Forelimb muscle (tissue), 1 donor: ENCODE results near the gene AKT1S1. TPM values are rescaled to one million over a fixed set of nuclear protein-coding genes. Genes with fewer than 3 reads are reported as not detected.

ENCODE experiments used
- DNase-seq: peaks from one replicate; pipeline ENCODE4 v3.0.0-alpha.2; 2013; ENCODE audit warnings: low read depth
- polyA plus RNA-seq: library from polyadenylated mRNA; unstranded; fragments of 120-200 nt; gene quantifications from one replicate; pipeline ENCODE4 v1.2.1, GENCODE V29; 2013; ENCODE audit not compliant: insufficient read length

Gene AKT1S1
- polyA plus RNA-seq, 1 donor = 36.8 TPM

DNA sequence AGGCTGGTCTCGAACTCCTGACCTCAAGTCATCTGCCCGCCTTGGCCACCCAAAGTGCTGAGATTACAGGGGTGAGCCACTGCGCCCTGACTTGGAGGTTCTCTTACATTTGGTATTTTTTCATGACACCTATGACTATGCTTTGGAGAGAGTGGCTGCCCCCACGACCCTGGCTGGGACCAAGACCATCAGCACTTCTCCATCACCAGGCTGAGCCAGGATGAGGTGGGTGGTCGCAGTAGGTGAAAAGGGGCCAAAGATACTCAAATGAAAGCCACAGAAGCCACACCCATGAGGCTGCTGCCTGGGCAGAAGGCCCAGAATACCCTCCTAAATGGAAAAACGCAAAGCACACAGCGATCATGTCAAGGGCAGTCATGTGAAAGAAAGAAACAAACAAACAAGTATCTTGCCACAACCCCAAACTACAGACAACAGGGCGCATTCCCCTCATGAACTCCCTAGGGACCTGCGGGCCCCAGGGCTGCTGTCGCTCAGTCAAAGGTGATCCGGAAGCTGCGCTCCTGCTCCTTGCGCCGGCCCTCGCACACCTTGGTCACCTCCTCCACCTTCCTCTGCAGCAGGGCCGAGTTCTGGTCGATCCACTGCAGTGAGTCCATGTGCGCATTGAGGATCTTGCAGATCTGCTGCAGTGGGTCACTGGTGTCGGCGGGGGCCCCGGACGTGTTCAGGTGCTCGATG, 30.7 kb upstream of the AKT1S1 start:
- no peak for DNase-seq

DNA sequence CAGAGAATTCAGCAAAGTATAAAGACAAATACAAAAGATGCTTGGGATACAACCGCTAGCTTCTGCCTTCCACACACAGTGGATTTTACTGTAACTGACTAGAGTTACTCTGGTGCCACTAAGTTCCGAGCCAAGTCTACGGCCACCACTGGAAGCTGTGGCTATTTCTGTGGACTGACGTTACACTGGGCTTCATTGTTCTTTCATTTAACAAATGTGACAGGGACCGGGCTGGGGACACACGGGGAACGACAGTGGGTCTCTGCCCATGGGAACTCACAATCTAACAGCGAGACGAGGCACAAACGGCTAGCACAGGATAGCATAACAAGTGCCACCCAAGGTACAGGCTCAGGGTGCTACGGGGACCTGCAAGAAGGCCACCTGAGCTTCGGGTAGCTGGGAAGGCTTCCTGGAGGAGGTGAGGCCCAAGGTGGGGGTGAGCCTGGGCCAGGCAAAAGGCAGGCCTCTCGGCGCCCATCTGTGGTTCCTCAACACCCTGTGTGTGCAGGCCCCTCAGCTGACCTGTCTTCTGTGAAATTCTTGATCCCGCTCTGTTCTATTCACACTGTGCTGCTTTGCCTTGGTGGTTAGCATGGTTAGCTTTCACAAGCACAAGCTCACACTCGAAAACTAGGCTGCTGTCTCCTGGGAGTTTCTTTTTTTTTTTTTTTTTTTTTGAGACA, 29.9 kb upstream of the AKT1S1 start:
- no peak for DNase-seq

DNA sequence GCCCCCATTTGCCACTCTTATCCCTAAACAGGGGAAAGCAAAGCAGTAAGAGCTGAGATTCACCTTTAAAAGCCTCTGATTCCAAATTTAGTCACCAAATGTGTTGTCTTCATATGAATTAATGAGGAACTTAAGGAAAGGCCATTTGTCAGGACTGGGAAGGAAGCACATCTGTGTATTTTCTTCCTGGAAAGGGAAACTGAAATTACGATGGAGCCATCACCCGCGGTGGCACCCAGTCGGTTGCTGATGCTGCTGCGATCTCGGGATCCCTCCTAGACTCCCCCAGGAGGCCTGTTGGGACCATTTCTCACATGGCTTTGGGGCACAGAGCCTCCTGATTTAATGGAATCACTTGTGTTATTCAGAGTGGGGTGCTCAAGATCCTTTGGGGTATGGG, 27.0 kb upstream of the AKT1S1 start:
- DNase-seq = no peak

DNA sequence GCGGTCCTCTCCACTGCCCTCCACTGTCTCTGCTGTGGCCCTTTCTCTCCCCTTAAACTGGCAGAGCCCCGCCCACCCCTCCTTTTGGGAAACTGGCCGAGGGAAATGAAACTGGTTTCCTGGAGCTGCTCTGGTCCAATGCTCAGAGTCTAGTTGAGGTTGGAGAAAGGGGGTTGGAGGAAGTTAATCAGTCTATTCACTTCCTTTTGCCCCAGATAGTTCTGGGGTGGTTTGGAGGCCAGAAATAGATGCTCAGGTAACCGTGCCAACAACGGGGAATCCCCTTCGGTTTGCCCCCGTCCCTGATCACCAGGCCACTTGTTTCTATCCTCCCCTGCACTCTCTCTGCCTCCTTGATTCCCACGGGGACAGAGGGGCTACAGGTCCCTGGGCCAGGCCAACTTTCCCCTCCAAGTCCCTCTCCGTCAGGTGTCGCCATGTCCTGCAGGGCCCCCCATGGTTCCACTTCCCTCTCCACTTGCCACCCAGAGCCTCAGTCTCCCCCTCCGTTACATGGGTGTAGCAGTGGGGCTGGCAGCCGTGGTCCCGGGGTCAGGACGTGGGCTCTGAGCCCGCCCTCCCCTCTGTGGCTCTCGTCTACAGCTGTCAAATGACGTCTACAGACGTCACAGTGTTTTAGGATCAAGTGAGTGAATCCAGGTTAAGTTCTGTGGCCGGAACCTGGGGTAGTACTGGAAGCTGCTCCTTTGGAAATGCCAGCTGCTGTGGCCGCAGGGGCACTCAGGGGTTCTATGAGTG, 19.9 kb upstream of the AKT1S1 start, which contains the start of gene IL4I1:
Gene IL4I1, minus strand, starts transcription at position 25 of the 759 bp plus-strand sequence. CDS start 727 bp downstream, outside the sequence.
- no peak for DNase-seq

DNA sequence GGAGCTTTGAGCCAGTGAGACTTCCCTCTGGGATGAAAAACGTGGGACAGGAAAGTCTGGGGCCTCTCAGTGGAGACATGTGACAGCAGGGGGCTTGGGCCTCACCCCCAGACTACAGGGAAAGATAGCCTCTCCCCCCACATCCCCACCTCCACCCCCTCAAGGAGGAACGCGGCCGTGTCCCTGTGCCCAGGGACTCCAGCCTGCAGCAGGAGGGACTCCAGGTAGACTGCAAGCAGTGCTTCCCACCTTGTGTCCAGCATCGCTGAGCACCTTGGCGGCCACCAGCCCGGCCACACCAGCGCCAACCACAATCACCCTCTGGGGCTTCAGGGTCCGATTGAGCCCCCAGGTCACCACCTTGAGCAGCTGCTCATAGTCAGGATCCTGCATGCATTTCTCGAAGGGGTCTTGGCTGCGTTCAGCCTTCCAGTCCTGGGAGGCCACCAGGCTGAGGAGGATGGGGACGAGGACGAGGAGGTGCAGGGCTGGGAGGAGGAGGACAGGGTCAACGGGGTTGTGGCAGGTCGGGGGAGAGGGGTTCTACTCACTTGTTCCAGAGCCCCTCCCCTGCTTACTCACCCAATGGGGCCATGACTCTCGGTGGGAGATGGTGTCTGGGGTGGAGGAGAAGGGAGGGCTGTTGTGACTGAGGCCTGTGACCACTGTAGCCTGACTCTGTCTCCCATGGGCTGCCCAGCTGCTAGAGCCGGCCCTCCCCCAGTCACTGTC, 18.6 kb upstream of the AKT1S1 start:
- no peak for DNase-seq

DNA sequence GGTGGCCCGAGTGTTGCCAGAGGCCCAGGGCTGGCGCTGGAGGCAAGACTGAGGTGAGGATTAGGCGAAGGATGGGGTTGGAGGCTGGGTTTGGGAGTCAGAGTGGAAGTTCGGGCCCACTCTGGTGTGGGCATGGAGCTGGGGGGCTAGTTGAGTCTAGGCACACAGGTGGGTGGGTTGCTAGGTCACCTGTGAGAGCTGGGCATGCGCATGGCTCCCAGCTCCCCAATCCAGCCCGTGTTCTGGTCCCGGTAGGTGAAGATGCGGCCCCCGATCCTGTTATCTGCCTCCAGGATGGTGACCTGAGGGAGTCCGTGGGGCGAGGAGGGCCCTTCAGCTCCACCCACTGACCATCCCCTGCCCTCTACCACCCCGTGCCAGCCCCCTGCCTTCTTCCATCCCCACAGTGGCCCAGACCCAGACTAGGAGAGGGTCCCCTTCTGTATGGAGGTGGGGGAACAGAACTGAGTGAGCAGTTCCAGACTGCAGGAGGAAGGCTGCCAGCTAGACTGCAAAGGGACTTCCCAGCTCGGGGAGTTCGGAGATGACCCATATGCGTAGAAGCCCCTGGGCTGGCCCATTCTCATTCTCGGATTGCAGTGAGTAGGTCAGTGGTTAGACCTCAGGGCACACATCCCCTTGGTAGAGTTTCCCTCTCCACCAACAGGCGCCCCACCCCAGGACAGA, 17.9 kb upstream of the AKT1S1 start:
- DNase-seq = no peak

DNA sequence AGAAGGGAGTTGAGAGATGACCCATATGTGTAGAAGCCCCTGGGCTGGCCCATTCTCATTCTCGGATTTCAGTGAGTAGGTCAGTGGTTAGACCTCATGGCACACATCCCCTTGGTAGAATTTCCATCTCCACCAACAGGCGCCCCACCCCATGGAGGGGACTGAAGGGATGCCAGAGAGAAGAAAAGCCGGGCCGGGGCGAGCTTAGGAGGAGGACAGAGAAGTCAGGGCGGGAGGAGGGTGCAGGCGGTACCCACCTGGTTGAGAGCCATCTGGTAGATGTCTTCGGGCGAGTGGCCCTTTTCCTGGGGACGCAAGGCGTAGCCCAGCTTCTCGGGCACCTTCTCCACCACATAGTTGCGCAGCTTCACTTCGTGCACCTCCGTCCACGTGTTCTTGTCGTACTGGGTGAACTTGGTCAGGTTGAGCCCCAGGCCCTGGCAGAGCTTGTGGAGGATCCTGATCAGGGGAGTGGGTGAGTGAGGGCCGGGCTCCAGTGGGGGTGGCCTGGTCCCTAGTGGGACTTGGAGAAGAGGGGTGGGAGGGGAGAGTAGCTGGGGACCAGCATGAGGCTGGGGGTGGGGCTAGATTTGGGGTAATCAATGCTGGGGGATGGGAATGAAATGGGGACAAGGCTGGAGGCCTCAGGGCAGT, 17.0 kb upstream of the AKT1S1 start:
- no peak for DNase-seq

DNA sequence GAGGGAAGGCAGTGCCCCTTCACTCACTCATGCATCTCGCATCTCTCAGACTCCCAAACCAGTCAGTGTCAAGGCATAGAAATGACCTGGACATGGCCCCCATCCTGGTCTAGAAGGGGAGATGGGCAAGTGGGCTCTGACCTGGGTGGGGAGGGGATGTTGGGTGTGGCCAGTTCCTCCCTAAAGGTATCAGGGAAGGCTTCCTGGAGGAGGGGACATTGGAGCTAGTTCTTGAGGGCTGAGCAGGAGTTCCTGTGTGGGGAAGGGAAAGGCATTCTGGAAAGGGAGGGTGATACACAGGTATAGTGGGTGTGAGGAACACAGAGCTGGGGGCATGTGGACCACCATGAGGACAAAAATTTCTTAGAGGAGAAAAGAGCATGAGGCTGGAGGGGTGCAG, 15.6 kb upstream of the AKT1S1 start:
- no peak for DNase-seq

DNA sequence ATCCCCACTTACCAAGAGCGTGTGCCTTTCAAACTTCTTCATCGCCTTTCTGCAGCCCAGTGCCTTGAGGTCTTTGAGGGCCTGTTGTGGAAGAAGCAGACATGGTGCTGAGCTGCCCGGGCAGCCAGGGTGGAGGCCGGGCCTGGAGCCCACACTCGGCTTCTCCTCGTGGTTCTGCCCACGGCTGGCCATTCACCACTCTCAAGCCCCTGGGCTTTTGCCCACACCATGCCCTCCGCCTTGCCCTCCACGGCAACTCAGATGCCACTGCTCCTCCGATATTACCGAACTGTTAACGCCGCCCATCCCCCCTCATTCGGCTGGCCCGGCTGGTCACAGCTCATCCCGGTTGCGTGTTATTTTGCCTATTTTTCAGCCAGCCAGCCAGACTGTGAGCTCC, 14.2 kb upstream of the AKT1S1 start:
- DNase-seq = no peak

DNA sequence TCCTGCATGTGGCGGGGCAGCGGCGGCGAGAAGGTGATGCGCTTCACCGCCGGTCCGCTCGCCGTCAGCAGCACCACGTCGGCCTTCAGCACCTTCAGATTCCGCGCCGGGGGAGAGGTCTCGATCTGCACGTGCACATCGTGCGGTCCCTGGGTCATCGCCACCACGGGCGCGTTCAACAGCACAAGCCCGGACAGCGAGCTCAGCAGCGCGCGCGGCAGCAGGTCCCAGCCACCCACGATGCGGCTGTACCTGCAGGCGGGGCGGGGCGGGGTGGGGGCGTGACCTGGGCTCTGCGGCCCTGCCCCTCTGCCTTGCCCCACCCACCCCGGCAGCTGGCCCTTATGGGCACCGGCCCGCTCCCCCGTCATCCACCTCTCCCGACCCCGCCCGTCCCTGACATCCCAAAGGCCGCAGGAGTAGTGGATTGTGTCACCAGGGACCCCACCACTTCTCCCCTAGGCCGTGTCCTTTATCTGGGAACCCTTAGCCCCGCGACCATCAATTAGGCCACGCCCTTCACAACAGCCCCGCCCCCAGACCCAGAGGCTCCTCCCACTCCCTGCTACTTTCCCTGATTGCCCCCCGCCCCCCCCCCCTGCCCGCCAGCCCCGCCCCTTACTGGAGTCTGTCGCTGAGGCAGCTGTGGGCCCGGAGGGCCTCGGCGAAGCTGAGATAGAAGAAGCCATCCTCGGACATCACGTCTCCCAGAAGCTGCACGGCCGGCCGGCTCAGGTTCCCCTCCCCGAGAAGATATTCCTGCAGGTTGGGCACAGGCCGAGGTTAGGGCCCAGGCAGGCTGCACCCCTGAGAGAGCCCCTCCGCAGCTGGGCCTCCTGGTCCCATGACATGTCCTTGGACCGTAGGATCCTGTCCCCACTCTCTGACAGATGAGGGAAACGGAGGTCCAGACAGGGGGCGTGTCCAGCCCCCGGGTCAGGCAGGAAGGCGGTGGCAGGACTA, 13.5 kb upstream of the AKT1S1 start:
- DNase-seq = no peak

DNA sequence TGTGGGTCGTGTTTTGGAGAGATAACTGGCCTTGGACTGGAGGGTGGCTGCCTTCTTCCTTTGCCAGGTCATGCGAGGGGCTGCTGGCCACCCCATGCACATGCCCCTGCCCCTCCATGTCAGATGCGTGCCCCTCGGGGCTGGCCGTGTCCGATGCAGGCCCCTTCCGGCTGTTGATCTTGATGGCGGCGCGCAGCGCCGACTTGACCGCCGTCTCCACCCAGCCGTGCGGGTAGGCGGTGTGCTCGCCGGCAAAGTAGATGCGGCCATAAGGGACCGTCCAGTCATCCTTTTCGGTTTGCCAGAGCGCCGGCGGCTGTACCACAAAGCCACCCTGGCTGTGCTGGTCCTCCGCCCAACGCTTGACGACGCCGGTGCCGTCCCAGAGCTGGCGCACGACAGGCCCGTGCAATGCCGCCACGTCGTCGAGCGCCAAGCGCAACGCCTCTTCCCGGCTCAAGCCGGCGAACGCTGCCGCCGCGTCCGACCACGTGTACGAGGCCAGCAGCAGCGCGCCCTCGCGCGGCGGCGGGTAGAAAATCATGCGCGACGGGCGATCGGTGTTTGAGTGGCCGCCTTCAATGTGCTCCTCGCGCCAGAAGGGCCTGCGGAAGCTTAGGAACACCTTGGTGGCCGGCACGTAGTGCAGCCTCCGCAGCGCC, 12.7 kb upstream of the AKT1S1 start:
- DNase-seq = no peak

DNA sequence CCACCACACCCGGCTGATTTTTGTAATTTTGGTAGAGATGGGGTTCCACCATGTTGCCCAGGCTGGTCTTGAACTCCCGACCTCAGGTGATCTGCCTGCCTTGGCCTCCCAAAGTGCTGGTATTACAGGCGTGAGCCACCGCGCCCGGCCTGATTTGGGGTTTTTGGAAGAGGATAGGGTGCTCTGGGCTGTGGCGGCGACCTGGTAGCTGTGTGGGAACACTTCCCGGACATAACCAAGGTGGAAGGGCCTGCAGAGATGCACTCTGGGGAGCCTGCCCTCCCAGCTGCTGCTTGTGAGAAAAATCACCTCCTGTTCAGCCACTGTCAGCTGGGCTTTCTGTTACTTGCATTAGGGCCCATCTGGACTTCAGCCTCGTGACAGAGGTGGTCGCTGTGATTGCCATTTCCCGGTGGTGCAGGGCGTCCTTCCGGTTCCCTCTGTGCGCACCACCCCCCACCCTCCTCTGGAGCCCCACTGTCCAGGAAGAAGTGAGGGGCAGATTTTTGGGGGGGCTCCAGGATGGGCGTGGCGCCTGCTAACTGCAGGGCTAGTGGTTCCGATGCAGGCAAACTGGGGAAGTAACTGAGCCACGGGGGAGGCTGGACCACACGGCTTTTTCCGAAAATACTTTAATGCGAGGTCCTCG, 12.0 kb upstream of the AKT1S1 start:
- DNase-seq = no peak

DNA sequence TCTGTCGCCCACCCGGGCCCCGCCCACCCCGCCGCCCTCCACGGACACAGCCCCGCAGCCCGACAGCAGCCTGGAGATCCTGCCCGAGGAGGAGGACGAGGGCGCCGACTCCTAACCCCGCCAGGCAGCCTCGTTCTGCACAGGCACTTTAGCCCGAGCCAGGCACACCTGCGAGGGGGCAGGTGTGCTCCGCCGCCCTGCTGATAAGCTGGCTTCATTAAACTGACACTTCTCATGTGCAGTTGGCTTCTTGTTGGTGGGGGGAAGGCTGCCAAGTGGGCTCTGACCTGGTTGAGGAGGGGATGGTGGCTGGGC, 11.3 kb upstream of the AKT1S1 start:
- DNase-seq = no peak

DNA sequence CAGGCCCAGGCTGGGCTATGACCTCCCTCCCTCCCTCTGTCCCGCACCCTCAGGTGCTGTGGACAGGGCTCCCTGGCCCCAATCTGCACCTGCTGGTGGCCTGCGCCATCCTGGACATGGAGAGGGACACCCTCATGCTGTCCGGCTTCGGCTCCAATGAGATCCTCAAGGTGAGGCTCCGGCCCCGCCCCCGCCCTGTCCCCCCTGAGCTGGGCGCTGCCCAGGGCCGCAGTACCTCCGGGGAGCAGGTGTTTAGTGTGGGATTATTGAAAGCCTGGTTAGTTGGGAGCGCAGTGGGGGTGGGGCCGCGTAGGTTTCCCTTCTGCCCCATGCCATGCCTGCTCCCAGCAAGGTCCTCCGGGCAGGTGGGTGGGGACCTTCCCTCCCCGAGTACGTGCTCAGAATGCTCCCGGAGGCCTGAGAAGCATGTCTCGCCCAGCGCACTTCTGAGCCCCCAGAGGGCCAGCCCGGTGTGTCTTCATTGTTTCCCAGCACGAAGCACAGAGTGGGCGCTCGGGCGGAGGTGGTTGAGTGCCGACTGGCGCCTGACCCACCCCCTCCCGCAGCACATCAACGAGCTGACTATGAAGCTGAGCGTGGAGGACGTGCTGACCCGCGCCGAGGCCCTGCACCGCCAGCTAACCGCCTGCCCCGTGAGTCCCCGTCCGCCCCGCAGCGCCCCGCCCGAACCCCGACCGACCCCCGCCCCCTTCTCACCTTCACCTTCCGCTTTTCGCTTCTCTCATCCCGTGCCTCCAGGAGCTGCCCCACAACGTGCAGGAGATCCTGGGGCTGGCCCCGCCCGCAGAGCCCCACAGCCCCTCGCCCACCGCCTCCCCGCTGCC, 10.7 kb upstream of the AKT1S1 start:
- DNase-seq = no peak

DNA sequence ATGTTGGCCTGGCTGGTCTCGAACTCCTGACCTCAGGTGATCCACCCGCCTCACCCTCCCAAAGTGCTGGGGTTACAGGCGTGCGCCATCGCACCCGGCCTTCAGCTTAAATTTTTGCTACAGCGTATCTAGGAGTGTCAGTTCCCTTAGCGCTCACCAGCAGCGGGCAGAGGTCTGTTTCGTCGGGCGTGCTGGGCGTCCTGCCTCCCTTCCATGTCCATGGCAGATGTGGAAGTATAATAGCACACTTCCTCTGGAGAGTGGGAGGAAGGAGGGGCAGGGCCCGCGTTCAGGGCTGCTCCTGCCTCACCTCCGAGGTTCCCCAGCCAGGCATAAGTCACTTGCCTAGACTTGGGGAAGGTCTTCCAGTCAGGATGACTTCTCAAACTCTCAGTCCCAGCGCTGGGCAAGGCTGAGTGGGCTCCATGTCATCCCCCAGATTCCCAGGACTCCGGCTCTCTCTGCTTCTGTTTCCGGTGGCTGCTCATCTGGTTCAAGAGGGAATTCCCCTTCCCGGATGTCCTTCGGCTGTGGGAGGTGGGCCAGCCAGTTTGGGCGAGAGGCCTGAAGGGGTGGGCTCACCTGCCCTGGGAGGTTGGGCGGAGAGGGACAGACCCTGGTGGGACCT, 10.0 kb upstream of the AKT1S1 start:
- DNase-seq = no peak

DNA sequence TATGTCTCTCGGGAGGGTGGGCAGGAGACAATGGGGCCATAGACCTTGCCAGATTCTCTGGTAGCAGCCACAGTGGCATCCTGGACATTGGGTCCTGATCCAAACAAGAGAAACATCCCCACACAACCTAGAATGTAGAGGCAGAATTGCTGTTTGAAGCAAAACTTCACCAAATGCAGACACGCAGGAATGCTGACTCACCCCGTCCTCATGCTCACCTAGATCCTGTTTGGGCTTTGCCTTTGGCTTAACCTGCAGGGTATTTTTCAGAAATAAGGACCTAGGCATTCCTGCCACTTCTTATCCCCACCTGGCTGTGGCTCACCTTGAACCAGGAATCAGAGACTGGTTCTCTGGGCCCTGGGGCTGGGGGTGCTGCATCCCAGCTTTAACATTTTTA, 7.6 kb upstream of the AKT1S1 start:
- DNase-seq = no peak

DNA sequence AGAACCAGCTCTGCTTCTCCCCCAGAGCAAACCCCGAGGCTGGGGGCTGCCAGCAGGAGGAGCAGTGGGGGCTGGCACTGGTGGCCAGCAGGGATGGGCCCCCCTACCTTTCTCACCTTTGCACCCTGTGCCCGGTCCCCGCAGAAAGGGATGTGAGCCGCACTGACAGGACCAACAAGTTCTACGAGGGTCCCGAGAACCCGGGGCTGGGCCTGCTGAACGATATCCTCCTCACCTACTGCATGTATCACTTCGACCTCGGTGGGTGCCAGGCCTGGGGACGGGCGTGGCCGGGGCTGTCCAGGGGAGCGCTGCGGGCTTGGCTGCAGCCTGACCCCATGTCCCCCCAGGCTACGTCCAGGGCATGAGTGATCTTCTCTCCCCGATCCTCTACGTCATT, 7.0 kb upstream of the AKT1S1 start:
- no peak for DNase-seq
